ENCODE data around the gene ARHGAP1.

The ARHGAP1 gene

GRCh38 chr11:46694072-46694471, 6.3 kb downstream of the ARHGAP1 start:
- DNase-seq (ENCODE audit: low read depth in 2 of 2), result no peak

- DNase-seq (ENCODE audit: low read depth in 2 of 2), result no peak
Observed at GRCh38 chr11:46693597-46694012, 6.8 kb downstream of the ARHGAP1 start.

GRCh38 chr11:46692450-46692849, 8.0 kb downstream of the ARHGAP1 start:
- DNase-seq (ENCODE audit: low read depth in 2 of 2), result no peak

DNA sequence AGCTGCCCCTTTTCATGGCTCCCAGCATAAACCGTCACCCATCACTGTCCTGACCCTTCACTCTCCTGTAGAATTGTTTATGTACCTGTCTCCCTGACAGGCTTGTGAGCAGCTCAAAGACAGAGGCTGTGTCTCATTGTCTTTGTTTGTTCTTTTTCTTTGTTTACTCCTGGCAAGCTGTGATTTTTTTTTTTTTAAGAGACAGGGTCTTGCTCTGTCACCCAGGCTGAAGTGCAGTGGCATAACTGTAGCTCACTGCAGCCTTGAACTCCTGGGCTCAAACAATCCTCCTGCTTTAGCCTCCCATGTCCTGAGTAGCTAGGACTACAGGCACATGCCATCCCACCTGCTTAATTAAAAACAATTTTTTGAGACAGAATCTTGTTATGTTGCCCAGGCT, 9.7 kb downstream of the ARHGAP1 start:
- DNase-seq (ENCODE audit: low read depth in 2 of 2), result no peak

- no peak for DNase-seq (ENCODE audit: low read depth in 2 of 2)
Observed at GRCh38 chr11:46686886-46687795, 13.3 kb downstream of the ARHGAP1 start.

- DNase-seq (ENCODE audit: low read depth in 2 of 2), result no peak
Observed at GRCh38 chr11:46684367-46684766, 16.1 kb downstream of the ARHGAP1 start.

DNA sequence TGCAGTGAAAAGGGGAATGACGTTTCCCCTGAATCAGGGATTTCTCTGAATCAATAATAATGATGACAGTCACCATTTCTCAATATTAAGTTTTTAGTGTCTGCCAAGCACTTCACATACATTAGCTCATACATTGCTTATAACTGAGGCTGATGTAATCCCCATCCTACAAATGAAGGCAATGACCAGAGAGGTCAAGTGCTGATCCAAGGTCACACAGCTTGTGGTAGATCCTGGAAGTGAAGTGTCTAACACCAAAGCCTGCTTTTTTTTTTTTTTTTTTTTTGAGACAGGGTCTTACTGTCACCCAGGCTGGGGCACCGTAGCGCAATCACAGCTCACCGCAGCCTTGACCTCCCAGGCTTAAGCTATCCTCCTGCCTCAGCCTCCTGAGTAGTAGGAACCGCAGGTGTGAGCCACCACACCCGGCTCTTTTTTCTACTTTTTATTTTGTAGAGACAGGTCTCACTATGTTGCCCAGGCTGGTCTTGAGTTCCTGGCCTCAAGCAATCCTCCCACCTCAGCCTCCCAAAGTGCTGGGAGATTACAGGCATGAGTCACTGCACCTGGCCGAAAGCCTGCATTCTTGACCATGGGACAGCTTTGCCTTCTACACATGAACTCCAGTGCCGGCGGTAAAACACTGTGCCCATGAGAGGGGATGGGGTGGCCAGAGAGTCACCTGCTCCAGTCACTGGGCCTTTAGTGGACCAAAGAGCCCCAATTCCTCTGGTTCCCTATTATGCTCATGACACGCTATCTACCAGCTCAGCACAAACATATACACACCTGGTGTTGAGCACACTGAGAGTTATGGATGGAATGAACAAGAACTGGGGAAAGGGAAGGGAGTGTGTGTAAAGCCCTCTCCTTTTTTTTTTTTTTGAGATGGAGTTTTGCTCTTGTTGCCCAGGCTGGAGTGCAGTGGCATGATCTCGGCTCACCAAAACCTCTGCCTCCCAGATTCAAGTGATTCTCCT, 17.4 kb downstream of the ARHGAP1 start:
- no peak for DNase-seq (ENCODE audit: low read depth in 2 of 2)

- no peak for DNase-seq (ENCODE audit: low read depth in 2 of 2)
Observed at GRCh38 chr11:46681814-46682213, 18.6 kb downstream of the ARHGAP1 start.

GRCh38 chr11:46680815-46681214, 19.6 kb downstream of the ARHGAP1 start:
- no peak for DNase-seq (ENCODE audit: low read depth in 2 of 2)

DNA sequence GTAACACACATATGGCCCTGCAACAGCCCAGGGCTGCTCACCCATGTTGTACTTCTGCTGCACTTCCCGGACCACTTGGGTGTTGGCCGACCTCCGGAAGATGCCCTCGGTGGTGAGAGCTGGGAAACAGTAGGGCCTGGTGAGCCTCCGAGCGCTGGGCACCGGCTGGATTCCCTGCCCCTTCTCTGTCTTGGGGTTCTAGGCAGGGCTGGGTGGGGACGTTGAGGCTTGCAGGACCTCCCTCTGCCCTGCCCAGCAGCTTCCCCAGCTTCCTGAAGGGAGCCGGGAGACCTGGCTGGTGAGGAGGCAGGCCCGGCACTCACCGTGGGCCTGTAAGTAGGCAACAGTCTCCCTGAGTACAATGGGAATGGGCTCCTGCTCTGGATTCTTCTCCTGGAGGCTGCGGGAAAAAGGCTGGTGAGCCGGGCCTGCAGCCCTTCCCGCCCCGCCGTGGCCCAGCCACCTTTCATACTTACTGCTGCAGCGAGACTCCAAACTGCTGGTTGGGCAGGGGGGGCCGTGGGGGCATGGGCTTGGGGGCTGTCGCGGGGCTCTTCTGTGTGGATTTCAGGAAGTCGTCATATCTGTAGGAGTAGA, 20.2 kb downstream of the ARHGAP1 start:
- no peak for DNase-seq (ENCODE audit: low read depth in 2 of 2)

DNA sequence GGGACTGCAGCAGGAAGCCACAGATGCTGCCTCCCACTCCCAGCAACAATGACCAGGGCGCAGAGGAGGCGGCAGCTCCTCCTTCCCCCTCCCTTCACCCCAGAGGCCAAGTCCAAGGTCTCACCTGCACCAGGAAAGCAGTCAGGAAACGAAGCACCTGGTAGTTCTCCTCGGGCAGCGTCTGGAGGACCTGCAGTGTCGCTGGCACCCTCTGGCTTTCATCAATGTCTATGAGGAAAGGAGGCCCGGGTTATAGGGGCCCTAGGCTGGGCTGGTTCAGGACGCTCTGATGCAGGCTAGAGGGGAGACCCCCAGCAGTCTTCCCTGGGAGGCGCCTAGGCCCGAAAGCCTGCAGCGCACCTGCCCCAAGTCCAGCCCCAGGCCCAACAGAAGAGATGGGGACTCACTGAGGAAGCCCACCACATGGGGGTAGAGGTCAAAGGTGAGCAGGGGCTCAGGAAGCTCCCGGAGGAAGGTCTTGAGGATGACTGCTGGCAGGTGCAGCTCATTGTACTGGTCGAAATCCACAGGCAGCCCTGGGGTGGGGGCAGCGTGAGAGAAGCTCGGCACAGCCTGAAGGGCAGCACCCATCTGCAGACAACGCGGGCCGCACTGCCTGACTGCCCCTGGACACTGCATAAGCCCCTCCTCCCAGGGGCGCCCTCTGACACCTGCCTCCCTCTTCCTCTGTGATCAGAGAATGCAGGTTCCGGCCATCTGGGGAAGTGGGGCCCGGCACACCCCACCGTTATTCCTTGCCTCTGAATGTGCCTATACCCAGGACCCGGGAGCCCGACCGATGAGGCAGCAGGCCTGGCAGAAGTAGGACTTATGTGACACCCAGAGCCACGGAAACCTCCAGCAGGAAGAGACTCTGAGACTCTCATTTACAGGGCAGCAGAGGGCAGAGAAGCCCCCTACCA, 20.9 kb downstream of the ARHGAP1 start:
- DNase-seq (ENCODE audit: low read depth in 2 of 2), result no peak

DNA sequence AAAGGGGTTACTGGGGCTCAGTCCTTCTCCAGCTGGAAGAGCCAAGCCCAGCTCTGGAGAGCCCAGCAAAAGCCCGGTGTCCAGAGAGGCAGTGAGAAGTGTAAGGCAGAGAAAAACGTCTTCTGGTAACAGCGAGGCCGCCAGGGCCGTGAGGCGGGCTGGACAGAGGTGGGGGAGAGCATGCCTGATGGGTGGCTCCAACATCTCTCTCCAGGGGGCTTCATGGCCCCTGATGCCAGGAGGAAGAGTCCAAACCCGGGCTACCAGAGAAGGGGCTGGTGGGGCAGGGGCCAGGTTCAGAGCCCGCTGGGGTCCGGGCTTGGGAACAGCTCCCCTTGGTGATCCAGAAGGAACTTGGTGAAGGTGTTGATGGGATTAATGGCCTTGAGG, 21.7 kb downstream of the ARHGAP1 start:
- DNase-seq (ENCODE audit: low read depth in 2 of 2), result no peak

DNA sequence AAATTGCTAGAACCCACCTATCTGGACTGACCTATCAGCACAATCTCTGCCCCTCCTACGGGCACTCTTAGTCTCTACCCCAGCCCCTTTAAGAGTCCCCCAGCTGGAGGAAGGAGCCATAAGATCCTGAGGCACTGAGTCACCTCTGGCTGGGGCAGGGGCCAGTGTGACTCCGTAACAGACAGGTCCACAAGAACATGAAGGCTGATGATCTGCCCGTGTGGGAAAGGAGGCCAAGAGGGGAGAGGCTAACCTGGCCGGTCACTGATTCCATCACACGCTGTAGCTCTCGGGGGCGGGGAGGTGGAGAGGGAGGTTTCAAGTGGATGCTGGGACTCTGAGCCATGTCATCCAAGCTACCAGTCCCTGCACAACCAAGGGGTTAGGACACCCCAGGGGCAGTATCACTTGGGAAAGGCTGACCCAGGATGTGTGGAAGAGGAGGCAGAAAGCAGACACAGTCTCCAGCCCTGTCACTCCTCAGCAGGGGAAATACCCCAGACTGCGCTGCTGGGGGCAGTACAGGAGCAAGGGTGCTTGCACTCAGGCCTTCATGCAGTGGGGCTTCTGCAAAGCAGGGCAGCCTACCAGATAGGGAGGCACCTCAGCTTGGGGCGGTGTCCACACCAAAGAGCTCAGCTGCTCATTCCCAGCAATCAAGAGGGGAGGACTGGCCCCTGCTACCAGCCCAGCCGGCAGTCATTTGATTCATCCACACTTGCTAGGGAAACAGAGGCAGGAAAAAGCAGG, 22.3 kb downstream of the ARHGAP1 start:
- no peak for DNase-seq (ENCODE audit: low read depth in 2 of 2)

GRCh38 chr11:46677169-46677568, 23.2 kb downstream of the ARHGAP1 start:
- no peak for DNase-seq (ENCODE audit: low read depth in 2 of 2)

GRCh38 chr11:46676436-46677158, 23.8 kb downstream of the ARHGAP1 start:
- no peak for DNase-seq (ENCODE audit: low read depth in 2 of 2)

- no peak for DNase-seq (ENCODE audit: low read depth in 2 of 2)
Observed at GRCh38 chr11:46675949-46676348, 24.5 kb downstream of the ARHGAP1 start.

GRCh38 chr11:46675288-46675851, 25.0 kb downstream of the ARHGAP1 start:
- DNase-seq (ENCODE audit: low read depth in 2 of 2), result no peak

- no peak for DNase-seq (ENCODE audit: low read depth in 2 of 2)
Observed at GRCh38 chr11:46674463-46675287, 25.7 kb downstream of the ARHGAP1 start.
